MM.1S (cell line): ENCODE data around the gene CFAP74.

Source experiments
- CTCF ChIP-seq: fragments of 300-600 bp; sonication (generic); IDR thresholded peaks from 2 replicates; pipeline ENCODE4 v1.5.1; 2016; ENCODE audit warnings: antibody characterized with exemption, low read length, mixed read lengths
- EZH2 ChIP-seq: fragments of 300-600 bp; sonication (generic); optimal IDR thresholded peaks from 2 replicates; pipeline ENCODE3; 2017; ENCODE audit warnings: low read depth, mild to moderate bottlenecking, antibody characterized with exemption, low read length, mixed read lengths

GRCh38 chr1:1927751-1928150, 75.8 kb downstream of the CFAP74 start:
- TF ChIP-seq CTCF (no peak), EZH2 (no peak)
